ENCODE measurements around the gene ADAM22.

Gene ADAM22

DNA sequence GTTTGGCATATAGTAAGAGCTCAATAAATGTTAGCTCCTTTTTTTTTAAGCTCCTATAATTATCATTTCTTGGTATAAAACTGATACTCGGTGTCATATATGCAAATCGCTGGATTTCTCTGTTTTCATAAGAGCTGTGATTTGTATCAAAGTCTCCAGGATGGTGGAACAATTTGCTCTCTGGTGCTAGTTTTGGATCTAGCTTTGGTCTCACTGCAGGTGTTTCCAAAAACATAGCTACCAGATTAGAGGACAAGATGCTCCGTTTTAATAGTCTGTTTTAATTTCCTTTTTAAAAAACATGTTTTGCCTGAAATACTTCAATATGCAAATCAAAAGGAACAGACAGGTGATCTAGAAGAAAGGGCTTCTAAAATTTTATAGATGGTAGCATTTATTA, 25.3 kb downstream of the ADAM22 start:
- no peak for DNase-seq

DNA sequence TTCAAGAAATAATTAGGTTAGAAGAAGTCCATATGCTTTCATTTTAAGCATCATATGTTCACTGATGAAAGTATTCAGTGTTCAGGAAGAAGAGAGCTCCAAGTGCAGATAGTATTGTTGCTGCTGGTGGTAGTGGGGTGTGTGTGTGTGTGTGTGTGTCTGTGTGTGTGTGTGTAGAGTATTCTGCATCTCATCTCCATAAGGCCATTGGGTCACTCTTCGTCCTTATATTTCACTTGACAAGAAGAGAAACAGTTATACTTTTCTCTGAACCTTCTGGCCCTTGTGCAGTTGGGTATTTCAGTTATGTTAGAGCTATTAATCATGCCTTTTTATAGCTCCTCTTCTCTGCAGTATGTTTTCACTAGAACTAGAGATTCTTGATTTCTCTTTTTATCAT, 26.2 kb downstream of the ADAM22 start:
- no peak for DNase-seq

DNA sequence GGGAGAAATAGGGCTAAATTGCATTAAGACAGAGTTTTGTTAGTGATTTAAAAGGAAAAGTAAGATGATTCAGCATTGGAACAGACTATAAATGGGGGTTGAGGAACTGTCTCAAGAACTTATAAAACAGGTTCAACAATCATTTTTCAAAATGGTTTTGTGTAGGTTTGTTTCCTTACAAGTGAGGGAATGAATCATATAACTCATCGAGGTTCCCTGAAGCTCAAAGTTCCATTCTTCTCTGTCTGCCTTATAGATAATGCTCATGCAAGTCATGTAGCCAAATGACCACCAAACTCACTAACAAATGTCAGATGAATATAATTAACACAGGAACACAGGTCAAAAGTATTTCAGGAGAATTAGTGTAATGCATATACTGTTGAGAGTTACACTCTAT, 27.7 kb downstream of the ADAM22 start:
- DNase-seq: no peak

DNA sequence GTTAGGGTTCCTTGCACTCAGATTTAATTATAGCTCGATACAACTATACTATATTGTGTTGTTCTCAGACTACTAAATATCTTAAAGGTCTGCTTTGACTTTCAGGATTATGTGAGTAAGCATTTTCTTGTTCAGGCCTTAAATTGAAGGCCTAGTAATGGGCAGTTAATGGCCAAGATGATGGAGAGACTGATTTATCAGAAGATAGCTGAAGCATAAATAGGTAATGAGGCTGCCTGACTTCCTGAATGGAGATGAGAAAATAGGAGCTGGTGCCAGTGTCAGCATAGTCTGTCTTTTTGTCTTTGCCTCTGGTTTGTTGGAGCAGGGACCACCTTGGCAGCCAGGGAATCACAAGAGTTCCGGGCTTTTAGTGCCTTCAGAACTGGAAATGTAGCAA, 32.2 kb downstream of the ADAM22 start:
- DNase-seq: no peak

DNA sequence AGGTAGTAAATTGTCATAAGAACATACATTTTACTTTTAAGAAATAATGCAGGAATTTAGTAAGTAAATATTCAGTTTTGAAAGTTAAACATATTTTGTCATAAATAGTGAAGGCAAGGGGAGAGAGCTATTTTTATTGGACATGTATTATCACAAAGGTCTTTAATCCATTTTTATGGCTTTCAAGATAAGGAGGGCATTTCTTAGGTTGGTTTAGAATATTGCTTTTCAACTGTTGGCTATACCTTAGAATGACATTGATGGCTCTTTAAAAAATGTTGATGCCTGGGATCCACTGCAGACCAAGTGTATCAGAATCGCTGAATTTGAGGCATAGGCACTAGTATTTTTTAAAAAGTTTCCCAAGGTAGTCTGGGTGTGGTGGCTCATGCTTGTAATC, 34.0 kb downstream of the ADAM22 start:
- DNase-seq: no peak

DNA sequence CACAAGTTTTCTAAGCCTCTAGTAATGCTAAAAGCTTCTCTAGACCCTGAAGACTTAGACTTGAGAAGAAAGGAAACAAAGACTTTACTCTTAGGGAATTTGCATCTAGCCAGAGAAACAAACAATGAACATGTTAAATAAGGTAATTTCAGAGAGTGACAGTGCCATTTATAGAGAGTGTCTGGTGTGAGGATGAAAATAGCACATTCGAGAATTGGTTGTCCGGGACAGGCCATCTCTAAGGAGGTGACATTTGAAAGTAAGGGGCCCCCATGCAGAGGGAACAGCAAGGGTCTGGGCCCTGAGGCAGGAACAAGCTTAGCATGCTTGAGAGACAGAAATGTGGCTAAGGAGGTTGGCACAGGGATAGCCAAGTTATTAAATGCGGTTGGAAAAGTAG, 48.1 kb downstream of the ADAM22 start:
- DNase-seq: no peak

DNA sequence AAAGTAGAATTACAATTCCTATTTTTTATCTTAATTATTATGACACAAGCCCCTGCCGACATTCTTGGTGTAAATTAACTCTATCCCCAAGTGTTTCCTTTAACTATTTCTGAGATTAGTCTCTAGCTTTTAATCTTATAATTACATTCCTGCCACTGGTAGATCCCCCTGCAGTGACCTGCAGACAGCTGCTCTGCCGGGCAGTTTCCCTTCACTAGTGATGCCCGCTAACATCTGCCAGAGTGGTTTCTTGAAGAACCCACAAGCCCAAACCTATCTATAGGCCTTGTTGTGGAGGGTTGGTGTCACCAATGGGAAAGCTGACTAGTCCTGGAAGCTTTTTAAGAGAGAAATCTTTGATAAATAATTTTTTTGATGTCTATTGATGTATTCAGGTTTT, 50.0 kb downstream of the ADAM22 start:
- DNase-seq: no peak

DNA sequence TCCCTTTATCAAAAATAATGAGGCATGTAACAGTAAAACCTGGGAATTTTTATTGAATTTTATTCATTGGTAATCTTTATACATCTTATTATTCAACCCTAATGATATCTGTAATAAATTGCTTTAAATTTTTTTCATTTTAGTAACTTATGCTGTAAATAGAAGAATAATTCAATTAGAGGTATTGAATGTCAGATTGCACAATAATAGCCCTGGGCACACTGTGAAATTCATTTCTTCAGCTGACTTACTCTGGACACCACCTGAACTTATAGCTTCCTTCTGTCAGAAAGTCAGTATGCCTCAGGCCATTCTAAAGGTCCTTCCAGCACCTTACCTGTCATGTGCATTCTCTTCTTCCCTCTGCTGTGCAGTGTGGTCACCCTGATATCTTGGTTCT, 59.2 kb downstream of the ADAM22 start:
- no peak for DNase-seq

DNA sequence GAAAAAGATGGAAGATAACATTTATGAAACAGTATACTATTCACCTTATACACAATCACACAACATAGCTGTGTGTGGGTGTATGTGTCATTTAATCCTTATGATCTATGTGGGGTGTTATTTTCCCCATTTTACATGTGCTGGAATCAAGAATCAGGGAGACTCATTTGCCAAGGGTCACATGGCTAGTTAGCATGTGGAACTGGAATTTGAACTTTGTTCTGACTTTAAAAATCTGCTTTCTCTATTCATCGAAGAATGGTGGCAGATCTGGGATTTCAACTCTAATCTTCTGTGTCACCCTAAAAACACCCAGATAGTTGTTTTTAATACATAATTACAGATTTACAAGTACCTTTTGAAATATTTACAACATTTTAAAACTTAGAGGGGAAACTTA, 65.2 kb downstream of the ADAM22 start:
- no peak for DNase-seq

DNA sequence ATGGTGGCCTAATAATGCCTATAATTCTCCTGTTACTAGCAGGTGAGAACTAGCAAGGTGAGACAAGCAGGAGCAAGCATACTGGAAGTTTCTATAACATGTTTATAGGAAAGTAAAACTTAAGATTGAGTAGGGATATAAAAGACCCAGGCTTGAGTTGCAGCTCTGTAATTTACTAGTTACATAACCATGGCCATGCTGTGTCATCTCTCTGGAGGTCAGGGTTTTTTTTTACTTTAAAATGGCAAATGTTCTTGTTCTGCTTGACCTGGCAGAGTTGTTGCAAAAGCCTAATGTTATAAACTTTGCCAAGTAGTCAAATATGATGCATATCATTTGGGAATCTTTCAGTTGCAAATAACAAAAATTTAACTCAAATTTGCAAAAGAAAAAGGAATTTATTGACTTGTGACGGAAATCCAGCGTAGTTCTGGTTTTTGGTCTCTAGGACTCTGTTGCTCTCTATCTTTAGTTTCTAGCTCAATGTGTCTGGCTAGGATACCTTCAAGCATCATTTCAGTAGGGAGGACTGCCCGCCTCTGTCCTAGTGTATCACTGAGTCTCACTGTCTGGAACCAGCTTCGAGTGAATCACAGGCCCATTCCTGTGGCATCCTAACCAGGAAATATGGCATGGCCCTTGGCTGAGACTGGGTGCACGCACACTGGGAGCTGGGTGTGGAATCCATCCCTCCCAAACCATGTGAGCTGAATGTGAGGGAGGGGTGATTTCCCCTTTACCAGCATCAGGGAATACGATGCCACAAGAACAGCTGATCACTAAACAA, 67.9 kb downstream of the ADAM22 start:
- no peak for DNase-seq

DNA sequence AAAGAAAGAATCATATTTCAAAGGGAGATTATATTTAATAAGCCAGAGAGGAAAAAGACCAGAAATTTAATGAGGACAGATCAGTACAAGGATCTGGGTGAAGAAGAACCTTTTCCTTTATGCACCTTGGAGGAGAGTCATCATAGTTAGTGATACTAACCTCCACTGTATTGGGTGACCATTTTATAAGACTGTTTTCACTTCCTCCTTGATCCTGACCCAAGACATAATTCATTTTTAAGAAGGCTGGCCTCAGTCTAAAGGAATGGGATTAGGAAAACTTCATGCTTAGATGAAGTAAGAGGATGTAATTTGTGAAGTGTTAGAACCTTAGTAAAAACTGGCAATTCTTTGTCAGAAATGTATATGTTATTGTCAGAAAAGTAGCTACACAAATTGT, 68.6 kb downstream of the ADAM22 start:
- DNase-seq: no peak

DNA sequence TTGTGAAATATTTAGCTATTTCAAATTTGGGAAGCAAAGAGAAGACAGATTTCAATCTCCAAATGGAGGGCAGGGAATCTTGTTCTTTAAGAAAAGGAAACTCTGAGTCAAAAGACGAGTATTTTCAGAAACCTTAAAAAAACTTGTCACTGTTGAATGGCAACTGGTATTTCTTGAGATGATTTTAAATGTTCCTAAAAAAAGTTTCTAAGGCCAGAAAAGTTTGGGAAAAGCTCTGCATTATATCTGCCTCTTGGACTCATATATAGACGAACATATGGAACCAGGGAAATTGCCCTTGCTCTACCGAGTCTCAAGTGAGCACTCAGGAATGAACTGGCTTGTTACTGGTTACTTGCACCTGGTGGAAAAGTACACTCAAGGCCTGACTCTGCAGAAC, 69.5 kb downstream of the ADAM22 start:
- no peak for DNase-seq

DNA sequence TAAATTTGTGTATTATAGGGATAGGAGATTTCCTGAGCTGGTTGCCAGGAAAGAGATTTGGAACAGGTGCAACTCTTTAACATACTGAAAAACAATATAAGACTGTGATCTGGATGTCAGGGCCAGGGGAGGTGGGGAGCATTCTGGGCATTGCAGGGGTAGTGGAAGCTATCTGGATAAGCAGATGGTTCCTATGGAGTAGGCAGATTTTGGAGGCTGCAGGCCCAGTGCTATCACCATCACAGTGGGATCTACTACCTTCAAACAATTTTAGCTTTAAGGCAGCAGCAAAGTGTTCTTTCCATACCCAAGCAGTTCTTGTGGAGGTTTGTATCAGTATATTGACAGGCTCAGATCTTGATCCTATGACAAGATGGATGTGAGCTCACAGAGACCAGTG, 71.1 kb downstream of the ADAM22 start:
- DNase-seq: no peak

DNA sequence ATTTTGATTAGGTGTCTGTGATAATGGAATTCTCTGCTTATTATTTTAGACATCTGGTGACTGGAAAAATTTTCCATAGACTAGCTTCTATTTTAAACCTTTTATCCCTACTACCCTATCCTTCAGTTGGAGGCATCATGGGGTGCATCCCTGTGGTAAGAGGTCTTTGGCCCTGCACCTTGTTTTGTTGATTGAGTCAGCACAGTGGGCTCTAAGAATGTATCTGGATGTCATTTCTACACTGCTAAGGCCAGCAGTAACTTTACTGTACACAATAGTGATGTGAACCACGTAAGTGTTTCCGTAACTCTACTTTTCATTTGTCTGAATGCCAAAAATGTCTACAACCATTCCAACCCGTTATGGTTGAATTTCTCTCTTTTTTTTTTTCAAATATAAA, 75.6 kb downstream of the ADAM22 start:
- no peak for DNase-seq

DNA sequence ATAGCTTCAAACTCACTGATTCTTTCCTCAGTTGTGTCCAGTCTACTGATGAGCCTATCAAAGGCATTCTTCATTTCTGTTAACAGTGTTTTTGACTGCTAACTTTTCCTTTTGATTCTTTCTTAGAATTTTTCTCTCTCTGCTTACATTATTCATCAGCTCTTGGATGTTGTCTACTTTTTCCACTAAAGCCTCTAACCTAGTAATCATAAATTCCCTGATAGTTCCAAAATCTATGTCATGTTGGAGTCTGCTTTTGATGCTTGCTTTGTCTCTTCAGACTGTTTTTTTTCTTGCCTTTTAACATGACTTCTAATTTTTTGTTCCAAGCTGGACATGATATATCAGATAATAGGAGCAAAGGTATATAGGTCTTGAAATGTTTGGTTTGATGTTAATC, 78.0 kb downstream of the ADAM22 start:
- no peak for DNase-seq

DNA sequence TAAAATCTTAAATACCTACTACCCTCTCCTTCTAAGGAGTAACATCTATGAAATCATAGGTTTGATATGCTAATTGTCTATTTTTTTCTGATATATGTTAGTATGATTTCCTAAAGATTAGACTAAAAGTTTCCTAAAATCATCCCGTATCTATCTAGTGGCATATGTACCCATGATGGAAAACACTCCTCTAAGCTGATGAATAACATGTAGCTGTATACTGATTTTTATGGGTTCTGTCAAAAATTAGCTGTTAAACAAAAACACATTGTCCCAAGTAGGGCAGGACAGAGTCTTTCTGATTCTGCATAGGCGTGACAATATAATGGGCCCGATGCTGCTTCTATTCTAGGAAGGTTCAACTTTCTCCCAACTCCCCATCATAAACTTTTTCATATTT, 79.9 kb downstream of the ADAM22 start:
- DNase-seq: no peak

DNA sequence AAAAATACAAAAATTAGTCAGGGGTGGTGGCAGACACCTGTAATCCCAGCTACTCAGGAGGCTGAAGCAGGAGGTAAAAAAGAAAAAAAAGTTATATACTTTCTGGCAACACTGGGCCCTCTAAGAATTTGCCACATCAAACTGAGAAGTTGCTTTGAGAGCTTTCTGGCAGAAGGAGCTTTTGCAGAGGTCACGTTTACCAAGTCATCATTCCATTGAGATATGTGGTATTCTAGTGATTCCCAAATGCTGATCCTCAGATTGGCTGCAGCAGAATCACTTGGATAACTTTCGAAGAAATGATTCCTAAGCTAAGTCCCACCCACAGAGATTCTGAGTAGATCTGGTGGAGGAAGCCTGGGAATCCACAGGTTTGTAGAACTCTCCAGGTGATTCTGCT, 80.5 kb downstream of the ADAM22 start:
- no peak for DNase-seq

DNA sequence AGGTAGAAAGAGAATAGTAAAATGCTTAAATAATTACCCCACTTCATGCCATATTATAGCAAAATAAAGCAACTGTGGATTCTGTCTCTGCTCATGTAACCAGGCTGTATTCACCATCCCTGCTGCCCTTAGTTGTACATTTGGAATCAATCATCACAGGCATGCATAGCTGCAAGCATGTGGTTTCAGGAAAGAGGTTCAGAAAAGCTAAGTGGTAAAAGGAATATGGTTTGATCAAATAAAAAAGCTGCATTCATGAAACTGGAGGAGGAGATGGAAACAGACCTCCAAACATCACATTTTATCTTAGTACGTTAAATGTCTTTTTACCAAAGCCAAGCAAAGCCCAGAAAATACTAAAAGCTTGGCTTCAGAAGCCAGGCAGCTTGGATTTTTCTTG, 81.3 kb downstream of the ADAM22 start:
- DNase-seq: no peak

DNA sequence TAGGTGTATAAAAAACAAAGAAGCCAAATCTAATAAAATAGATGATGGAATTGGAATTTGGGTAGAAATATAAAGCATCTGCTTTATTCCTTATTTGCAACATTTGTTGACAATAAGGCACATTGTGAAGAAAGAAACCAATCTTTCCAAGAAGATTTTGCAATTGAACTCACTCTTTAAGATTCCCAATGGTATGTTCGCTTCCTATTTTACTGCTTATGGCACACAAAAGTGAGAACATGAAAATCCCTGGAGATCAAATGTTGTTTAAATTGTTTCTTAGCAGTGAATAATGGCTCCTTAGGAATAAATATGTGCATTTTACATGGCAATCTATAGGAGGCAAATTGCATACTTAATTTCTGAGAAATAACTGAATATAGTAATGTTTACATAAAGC, 84.5 kb downstream of the ADAM22 start:
- DNase-seq: no peak

DNA sequence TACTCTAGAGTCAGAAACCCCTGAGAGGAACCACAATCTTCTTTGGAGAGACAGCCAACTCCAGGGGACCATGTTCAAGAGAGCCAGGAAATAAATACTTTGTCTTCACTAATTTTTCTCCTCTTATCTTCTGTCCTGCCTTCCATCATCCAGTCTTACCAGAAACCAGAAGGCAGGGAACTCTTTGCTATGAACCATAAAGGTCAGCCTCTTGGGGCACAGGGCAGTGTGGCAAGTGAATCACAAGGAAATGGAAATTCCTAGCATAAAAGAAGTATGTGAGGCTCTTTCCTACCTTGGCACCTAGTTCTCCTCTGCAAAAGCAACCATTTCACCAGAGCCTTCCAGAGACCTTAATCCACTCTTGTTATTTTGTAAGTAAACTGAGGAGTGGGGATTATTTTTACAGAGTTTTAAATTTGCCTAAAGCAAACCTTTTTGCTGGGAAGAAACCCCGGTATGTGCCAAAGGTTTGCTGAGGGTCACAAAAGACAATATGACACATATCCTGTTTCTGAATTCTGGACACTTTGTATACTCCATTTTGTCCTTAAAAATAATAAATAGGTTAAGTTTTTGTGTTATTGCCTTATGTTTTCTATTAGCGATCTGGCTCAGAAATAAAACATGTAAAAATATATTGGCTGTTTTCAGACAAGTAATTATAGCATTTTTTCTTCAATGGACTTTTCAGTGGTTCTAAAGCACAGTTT, 87.1 kb downstream of the ADAM22 start:
- DNase-seq: no peak

DNA sequence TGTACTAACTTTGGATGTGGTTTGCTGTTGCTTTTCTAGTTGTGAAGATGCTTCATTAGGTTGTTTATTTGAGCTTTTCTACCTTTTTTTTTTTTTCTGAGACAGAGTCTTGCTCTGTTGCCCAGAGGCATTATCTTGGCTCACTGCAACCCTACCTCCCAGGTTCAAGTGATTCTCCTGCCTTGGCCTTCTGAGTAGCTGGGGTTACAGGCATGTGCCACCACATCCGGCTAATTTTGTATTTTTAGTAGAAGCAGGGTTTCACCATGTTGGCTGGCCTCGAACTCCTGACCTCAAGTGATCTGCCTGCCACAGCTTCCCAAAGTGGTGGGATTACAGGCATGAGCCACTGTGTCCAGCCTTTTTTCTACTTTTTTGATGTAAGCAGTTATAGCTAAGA, 93.7 kb downstream of the ADAM22 start:
- DNase-seq: no peak

DNA sequence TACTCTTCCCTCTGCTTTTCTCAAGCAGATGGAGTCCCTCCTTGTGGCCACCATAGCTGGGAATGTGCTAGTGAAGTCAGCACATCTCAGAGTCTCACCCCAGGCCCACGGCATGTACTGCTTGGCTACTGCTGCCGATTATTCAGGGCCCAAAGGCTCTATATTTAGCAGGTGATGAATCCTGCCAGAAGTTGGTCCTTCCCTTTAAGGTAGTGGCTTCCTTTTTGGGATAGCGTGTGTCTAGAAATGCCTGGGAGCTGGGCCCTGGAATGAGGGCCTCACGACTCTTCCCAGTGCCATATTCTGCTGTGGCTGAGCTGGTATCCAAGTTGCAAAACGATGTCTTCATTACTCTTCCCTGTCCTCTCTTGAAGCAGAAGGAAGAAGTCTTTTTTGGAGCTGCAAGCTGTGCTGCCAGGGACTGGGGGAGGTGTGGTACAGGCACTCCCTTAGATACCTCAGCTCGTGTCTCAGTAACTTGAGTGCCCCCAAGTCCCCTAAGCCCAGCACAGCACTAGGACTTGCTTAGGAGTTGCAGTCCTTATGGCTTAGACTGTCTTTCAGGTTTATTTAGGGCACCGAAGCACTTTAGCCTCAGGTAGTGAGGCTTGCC, 100.1 kb downstream of the ADAM22 start:
- no peak for DNase-seq

DNA sequence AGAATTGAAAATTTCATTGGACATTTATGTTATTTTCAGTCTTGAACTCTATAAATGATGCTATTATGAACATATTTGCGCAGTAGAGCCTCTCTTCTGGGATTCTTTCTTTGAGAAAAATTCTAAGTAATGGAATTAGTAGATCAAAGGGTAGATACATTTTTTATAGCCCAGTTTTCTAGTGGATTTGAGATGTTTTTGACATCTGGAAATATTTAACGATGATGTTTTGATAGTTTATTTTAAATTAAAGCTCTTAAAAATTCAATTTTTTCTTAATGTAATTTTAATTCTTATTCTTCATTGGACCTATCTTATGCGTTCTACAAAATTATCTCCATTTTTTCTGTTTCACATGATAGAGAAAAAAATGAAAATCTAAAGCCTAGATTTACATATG, 103.0 kb downstream of the ADAM22 start:
- DNase-seq: no peak

DNA sequence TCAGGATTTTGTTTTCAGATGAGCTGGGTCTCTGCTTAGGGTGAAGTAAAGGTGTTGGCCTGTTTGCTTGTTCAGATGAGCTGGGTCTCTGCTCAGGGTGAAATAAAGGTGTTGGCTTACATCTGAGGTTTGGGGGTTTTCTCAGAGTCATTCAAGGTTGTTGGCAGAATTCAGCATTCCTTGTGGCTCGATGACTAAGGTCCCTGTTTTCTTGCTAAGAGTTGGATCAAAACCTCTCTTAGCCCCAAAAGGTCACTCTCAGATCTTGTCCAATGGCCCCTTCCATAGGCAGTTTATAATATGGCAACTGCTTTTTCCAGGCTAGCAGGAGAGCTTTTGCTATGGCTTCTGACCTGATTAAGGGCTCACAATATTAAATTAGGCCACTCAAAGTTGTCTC, 106.6 kb downstream of the ADAM22 start:
- no peak for DNase-seq

DNA sequence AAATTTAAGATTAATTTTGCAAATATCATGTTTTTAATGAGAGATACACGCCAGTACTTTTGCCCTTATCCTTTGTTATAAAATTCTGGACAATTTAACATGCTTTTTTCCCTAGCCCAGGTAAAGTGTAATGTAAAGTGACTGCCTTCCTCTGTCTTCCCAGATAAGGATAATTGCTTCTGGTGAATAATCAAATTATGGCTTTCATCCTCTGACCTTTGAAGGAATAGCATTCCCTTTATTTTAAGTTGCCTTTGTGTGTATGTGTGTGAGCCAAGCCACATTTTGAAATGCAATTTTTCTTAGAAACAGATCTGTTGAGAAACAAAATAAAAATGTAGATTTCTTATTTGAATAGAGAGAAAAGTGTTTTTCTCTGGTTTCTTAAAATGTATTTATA, 107.5 kb downstream of the ADAM22 start:
- no peak for DNase-seq

All from NCI-H2081 (cell line).